NCI-H1417 (cell line): ENCODE measurements around the gene CACNB3.

Experiments used
- DNase-seq, 3 experiments: peaks; one replicate each; lab custom pipeline; 2025; lab: John Stamatoyannopoulos, UW

Gene CACNB3

DNA sequence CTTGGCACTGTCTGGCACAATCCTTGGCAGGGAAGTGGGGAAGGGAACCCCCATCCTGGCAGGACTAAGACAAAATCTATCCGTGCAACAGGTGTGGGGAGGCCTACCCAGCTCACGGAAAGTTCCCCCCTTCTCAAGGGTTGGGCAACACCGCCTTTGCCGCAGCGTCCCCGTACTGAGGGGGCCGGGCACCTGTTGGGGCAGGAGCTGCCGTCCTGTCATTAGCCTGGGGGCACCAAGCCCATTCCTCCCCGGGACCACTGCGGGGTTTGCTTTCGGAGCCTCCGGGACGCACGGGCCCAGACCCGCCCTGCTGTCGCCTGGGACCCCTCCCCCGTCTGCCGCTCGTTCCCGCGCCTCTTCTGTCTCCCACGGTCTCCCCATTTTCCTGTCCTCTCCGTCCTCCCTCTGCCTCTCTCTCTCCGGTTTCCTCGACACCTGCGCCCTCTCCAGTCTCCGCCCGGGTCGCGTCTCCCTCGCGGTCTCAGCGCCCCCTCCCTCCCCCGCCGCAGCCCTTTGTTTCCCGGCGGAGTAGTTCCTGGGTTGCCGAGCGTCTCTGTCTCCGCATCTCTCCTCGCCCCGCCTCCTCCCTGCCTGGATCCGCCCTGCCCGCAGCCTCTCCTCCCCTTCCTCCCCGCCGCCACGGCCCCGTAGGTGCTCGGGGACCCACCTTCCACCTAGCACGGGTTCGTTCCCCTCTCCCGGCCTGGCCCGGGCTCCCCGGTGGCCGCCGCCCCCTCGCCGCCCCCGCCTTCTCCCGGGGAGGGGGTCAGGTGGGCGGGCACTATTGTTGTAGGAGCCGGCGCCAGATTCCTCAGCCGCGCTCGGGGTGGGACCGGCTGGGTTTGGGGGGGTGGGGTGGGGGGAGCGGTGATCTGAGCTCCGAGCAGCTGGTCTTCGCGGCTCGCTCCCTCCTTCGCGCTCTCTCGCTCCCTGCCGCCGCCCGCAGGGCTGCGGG lies at the start of gene CACNB3:
TSS of gene CACNB3 (plus strand) at position 624 of the 958 bp plus-strand sequence. CDS start 434 bp downstream, outside the sequence.
- peak; percentile 90 to 94 (median 94) for DNase-seq

GRCh38 chr12:48768736-48769135 lies 49.6 kb upstream of the CACNB3 start:
- no peak for DNase-seq

DNA sequence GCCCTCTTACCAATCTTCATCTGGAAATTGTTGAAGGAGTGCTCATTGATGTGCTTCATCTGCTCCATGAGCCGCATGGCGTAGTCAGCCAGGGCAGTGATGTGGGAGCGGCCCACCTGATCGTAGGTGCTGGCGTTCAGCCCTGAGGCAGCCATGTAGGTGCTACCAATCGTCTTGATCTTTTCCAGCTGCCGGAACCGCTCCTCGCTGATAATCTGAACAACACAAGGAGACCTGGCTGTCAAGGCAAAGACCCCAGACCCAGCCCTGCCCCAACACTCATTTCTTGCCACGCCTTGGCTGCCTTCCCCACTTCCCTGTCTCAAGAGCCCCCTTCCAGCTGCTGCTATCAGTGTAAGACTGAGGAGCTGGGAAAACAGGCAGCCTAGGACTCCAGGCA lies 47.5 kb upstream of the CACNB3 start:
- DNase-seq = no peak

- no peak for DNase-seq
These were observed 46.6 kb upstream of the CACNB3 start for GRCh38 chr12:48771588-48772112.

- peak in 1 of 3 experiments; percentile 2 for DNase-seq
These were observed 44.6 kb upstream of the CACNB3 start for GRCh38 chr12:48773686-48774085.

DNA sequence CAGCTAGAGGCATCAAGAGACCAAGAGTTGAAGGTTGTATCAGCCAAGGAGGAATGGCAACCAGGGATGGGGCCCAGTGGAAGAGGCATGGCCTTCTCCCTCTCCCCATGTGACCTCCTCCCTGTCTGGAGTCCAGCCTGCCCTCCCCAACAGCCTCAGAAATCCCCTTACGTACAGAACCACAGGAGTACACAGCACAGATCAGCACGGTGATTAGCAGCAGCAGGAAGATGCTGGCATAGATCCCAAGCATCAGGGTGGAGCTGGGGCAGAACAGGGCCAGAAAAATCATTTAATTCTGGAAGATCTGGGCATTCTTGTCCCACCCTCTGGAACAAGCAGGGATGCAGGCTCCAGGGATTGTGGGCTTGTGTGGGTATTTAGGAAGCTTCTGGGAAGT lies 43.8 kb upstream of the CACNB3 start:
- DNase-seq = no peak

GRCh38 chr12:48775299-48775698 lies 43.0 kb upstream of the CACNB3 start:
- DNase-seq = no peak

- DNase-seq = no peak
These were observed 42.2 kb upstream of the CACNB3 start for GRCh38 chr12:48775991-48776649.

- no peak for DNase-seq
These were observed 41.3 kb upstream of the CACNB3 start for GRCh38 chr12:48776956-48777355.

- no peak for DNase-seq
These were observed 40.5 kb upstream of the CACNB3 start for GRCh38 chr12:48777501-48778400.

GRCh38 chr12:48779869-48780268 lies 38.4 kb upstream of the CACNB3 start:
- DNase-seq = no peak

DNA sequence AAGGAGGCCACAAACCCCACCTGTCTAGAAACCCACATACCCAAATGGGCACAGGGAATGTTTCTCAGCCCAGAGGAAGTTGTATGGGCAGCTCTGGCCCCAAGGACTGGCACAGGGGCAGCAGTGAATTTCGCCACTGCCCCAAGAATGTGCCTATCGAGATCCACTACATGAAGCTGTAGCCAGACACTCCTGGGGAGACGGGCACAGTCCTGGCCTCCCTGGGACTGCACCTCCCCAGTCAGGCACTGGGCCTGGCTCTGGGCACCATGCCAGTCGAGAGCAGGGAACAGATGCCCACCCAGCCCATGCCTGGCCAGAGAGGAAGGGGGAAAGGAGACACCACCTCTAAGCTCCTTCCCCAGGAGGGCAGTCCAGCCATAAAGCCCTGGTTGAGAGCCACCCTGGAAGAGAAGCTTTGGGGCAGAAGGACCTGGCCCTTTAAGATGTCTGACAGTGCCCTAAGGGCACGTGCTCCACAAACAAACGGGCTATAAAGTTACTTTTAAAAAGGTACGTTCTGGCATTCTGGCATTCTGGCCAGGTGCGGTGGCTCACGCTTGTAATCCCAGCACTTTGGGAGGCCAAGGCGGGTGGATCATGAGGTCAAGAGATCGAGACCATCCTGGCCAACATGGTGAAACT lies 37.8 kb upstream of the CACNB3 start:
- no peak for DNase-seq

GRCh38 chr12:48781750-48782456 lies 36.4 kb upstream of the CACNB3 start:
- DNase-seq = no peak

DNA sequence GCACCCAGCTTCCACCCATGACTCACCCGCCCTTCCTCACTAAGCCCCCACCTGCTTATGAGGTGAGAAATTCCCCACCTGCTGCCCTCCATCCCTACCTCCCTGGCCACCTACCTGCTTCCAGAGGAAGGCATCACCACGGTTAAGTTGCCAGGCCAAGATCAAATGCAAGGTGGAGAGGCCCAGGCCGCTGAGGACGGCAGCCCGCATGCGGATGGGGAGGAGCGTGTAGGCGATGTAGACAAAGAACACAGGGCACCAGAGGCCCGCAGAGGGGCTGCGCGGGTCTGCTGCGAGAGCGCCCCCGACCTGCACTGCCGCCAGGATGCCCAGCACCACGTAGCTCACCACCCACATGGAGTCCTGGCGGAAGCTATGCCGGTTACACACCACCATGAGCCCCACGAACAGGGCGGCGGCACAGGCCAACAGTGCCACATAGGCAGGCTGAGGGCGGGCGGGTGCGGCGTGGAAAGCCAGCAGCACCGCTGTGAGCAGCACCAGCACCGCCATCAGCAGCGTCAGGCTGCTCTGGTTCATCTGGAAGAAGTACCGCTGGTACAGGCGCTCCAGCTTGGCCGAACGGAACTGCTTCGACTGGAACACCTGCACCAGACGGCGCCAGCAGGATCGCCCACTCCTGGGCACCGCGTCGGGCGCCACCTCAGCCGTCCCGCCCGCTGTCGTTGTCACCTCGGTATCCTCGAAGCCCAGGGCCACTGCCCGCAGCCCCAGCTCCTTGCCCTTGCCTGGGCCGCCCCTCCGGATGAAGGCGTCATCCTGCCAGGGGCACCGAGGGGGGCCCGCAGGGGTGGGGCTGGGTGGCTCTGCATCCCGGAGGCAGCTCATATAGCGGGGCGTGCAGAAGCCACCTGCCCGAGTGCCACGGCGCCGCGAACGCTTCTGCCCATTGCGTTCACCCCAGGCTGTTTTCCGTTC lies 35.6 kb upstream of the CACNB3 start:
- no peak for DNase-seq

DNA sequence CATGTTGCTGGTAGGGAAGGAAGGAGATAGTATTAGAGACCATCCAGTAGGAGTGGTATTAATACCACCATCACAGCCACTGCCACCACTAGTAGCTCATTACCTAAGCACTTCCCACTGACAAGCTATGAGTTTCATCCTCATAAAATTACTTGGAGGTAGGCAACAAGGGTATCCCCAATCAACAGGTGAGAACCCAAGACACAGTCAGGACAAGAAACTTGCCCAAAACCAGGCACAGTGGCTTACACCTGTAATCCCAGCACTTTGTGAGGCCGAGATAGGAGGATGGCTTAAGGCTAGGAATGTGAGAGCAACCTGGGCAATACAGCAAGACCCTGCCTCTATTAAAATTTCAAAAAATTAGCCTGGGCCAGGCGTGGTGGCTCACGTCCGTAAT lies 34.9 kb upstream of the CACNB3 start:
- no peak for DNase-seq

DNA sequence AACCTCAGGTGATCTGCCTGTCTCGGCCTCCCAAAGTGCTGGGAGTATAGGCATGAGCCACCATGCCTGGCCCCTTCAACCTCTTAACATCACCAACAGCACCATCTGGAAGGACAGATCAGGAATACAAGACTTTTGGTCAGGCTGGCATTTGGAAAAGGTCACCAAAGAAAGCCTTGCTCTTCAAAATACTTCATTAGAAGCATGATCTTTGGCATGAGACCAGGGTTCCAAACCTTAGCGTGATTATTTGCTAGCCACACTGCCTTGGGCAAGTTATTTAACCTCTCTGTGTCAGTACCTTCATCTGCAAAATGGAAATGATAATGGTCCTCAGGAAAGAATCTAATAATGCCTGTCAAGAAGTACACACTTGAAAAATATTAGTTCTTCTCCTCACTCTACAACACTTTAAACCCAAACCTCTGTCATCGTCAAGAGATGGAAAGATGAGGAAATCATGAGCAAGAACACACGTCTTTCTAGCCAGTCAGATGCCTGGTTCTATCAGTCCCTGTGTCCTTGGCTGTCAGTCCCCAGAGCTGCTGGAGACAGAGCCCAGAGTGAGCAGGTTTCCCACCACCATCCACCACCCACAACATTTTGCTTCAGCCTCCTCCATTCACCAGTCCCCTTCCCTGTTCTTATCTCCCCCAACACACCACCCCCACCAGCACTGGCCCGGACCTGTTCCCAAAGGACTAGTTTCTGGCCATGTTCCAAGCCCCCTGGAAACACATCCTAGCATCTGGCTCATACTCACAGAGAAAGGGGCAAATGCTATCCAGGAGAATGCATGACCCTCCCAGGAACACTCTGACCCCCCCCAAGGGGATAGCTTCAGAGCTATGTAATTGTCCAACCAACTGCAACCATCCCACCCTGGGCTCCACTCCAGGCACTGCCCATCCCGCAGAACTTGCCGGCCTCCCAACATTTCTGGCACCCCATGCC lies 31.4 kb upstream of the CACNB3 start:
- DNase-seq = no peak

DNA sequence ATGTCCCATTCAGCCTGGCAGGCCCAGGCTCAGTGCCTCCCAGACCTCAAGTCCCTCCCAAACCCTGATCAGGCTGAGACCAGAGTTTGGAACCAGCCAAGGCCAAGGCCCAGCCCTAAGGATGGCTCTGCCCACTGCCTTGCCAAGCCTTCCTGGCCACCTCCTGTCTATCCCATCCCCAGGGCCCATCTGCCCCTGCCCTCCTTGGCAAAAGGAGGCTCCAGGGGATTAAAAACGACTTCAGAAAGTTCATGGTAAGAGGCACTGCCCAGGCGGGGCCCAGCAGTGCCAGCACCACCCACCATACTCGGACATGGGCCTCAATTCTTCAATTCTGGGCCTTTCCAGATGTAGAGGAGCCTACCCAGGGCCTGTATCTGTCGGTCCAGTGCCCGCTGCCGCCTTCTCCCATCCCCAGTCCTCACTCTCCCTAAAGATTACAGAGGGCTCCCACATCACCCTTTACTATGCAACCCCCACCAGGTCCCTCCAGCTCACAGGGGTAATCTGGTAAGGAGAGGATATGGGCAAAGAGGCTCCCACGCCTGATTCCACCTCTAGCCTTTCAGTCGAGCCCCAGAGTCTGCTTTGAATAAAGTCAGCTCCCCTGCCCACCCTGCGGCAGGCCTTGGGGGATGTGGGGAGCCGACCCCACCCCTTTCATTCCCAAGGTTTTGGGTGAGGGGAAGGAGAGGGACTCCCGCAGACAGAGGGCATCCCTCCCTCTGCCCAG lies 30.3 kb upstream of the CACNB3 start:
- DNase-seq = peak in 1 of 3 experiments; percentile 39

DNA sequence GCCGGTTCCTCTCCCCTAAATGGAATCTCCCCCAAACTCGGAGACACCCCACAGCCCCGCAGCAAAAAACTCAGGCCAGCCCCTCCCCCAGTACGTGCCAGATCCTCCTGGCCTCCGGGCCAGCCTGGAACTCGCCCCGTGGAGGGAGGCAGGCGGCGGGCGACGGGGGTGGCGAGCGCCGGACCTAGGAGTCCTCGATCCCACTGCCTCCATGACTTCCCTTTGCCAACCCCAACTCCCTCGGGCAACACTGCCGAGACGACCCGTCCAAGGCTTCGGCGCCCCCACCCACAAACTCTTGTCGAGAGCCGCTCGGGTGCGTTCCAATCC lies 29.8 kb upstream of the CACNB3 start:
- peak in 1 of 3 experiments; percentile 48 for DNase-seq
